Measurements from ENCODE around the gene NEDD9.

Gene NEDD9

DNA sequence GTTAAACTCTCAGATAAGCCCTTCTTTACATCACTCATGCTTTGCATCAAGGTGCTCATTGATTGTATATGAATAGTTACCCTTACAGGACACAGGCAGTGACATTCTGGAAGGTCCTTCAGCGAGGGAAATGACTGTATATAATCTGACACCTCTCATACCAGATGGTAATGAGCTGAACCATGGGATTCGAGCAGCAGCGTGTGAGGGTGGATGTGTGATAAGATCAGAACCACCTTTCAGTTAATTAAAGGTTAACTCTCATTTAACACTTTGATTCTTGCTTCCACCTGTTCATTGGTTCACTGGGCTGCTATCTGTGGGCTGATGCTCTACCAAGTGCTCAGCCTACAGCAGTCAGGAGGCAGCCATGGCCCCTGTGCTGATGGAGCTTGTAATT, 24.2 kb downstream of the NEDD9 start:
- TF ChIP-seq OSR1 (CRISPR knock-in tag; IDR thresholded peaks at IDR 0.05) (no peak), ZFP3 (CRISPR knock-in tag; IDR thresholded peaks at IDR 0.05) (peak; percentile 29; the same call in 1 of the 2 replicates)
- no peak for ATAC-seq

DNA sequence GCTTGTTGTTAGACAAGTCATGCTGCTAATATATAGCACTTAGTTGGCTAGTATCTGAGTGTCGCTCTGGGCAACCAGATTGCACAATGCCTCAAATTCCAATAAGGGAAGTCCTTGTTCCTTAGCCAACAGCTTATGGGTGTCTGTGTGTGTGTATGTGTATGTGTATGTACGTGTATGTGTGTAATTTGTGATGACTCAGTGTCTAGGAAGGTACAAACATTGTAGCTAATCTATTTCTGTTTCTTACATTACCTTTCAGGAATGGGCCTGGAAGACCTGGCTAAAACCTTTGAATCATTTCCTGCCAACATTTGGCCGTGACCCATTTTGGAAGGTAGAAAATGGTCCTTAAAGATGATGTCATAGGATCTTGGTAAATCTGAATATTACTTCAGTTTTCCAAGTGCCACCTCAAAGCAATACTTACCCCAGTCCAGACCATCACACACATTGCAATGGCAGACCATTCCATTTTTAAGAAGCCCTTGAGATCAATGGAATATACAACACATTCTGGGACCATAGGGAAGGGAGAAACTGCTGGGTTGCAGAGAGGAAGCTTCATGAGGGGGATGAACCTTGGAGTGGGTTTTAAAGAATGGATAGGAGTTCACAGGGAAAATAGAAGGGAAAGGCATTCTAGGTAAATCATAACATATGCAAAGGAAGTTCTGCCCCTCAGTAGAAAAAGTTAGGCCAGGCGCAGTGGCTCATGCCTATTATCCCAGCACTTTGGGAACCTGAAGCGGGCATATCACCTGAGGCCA, 25.1 kb downstream of the NEDD9 start:
- ATAC-seq, result peak; percentile 82
- peak; percentile 94 for TF ChIP-seq ISL1 (CRISPR knock-in tag; IDR thresholded peaks at IDR 0.05)
- 0 out of 2 replicates have a peak, but pooled peaks have one; percentile 66 for TF ChIP-seq TOX (CRISPR knock-in tag; IDR thresholded peaks at IDR 0.05; ENCODE audit: borderline replicate concordance)
- TF ChIP-seq SNAI2 (CRISPR knock-in tag; IDR thresholded peaks at IDR 0.05), result no peak
- TF ChIP-seq, protein P1, sequence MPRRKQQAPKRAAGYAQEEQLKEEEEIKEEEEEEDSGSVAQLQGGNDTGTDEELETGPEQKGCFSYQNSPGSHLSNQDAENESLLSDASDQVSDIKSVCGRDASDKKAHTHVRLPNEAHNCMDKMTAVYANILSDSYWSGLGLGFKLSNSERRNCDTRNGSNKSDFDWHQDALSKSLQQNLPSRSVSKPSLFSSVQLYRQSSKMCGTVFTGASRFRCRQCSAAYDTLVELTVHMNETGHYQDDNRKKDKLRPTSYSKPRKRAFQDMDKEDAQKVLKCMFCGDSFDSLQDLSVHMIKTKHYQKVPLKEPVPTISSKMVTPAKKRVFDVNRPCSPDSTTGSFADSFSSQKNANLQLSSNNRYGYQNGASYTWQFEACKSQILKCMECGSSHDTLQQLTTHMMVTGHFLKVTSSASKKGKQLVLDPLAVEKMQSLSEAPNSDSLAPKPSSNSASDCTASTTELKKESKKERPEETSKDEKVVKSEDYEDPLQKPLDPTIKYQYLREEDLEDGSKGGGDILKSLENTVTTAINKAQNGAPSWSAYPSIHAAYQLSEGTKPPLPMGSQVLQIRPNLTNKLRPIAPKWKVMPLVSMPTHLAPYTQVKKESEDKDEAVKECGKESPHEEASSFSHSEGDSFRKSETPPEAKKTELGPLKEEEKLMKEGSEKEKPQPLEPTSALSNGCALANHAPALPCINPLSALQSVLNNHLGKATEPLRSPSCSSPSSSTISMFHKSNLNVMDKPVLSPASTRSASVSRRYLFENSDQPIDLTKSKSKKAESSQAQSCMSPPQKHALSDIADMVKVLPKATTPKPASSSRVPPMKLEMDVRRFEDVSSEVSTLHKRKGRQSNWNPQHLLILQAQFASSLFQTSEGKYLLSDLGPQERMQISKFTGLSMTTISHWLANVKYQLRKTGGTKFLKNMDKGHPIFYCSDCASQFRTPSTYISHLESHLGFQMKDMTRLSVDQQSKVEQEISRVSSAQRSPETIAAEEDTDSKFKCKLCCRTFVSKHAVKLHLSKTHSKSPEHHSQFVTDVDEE (CRISPR knock-in tag; IDR thresholded peaks at IDR 0.05), result no peak
- TF ChIP-seq ZFP3 (CRISPR knock-in tag; IDR thresholded peaks at IDR 0.05), result peak; percentile 99
- TF ChIP-seq, protein P2, sequence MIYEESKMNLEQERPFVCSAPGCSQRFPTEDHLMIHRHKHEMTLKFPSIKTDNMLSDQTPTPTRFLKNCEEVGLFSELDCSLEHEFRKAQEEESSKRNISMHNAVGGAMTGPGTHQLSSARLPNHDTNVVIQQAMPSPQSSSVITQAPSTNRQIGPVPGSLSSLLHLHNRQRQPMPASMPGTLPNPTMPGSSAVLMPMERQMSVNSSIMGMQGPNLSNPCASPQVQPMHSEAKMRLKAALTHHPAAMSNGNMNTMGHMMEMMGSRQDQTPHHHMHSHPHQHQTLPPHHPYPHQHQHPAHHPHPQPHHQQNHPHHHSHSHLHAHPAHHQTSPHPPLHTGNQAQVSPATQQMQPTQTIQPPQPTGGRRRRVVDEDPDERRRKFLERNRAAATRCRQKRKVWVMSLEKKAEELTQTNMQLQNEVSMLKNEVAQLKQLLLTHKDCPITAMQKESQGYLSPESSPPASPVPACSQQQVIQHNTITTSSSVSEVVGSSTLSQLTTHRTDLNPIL (CRISPR knock-in tag; IDR thresholded peaks at IDR 0.05; ENCODE audit: low read depth), result peak; percentile 90

DNA sequence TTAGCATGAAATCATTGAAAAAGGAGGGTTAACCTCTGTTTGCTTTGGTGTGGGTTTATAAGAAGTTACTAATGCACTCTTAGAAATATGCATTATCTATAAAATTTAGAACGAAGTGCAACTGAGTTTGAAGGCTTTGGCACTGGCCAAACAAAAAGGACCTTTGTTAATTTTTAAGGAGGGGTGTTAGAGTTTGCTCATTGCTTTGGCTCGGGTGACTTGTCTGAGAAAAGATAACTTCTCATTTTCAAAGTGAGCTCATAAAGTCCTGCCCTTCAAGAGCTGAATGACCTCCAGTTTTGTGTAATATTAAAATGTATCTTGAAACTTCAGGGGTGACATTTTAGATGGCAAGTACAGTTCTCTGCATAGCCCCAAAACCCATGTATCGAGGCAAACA, 25.9 kb downstream of the NEDD9 start:
- TF ChIP-seq TCF4 (CRISPR knock-in tag; IDR thresholded peaks at IDR 0.05; ENCODE audit: borderline replicate concordance), result no peak
- no peak for TF ChIP-seq ARNTL (CRISPR knock-in tag; IDR thresholded peaks at IDR 0.05; ENCODE audit: borderline replicate concordance, low read depth)
- no peak for TF ChIP-seq ZNF70 (CRISPR knock-in tag; IDR thresholded peaks at IDR 0.05)
- TF ChIP-seq, protein P3, sequence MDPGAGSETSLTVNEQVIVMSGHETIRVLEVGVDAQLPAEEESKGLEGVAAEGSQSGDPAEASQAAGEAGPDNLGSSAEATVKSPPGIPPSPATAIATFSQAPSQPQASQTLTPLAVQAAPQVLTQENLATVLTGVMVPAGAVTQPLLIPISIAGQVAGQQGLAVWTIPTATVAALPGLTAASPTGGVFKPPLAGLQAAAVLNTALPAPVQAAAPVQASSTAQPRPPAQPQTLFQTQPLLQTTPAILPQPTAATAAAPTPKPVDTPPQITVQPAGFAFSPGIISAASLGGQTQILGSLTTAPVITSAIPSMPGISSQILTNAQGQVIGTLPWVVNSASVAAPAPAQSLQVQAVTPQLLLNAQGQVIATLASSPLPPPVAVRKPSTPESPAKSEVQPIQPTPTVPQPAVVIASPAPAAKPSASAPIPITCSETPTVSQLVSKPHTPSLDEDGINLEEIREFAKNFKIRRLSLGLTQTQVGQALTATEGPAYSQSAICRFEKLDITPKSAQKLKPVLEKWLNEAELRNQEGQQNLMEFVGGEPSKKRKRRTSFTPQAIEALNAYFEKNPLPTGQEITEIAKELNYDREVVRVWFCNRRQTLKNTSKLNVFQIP (CRISPR knock-in tag; IDR thresholded peaks at IDR 0.05; ENCODE audit: borderline replicate concordance, low read depth), result no peak
- no peak for TF ChIP-seq ZC3H10 (CRISPR knock-in tag; IDR thresholded peaks at IDR 0.05)
- TF ChIP-seq ZFP30 (CRISPR knock-in tag; IDR thresholded peaks at IDR 0.05), result no peak
- TF ChIP-seq, protein P1 (CRISPR knock-in tag; IDR thresholded peaks at IDR 0.05), result no peak
- no peak for ATAC-seq

DNA sequence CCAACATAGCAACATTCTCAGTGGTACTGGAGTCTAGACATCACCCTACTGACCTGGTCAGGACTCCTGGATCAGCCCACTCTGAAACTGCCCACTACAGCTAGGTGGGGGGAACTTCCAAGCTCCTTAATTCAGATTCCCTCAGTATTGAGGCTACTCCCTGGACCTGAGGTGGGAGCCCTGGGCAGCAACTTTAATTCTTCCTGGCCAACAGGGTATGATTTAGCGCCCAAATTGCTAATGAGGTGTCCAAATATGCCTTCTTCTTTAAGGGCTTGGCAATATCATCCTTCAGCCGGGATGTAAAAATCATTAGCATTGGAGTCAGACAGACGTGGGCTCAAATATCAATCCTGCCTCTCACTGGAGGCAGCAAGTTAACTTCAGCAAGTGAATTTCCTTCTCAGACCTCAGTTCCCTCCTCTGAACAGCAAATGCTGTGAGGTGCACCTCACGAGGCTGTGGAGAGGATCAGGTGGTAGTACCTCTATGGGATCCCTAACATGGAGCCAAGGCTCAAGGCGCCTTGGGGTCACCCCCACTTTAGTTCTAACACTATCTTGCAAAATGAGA, 27.6 kb downstream of the NEDD9 start:
- TF ChIP-seq ZFP30 (CRISPR knock-in tag; IDR thresholded peaks at IDR 0.05), result no peak
- no peak for TF ChIP-seq ARNTL (CRISPR knock-in tag; IDR thresholded peaks at IDR 0.05; ENCODE audit: borderline replicate concordance, low read depth)
- no peak for TF ChIP-seq BACH2 (CRISPR knock-in tag; IDR thresholded peaks at IDR 0.05; ENCODE audit: borderline replicate concordance)
- no peak for ATAC-seq

DNA sequence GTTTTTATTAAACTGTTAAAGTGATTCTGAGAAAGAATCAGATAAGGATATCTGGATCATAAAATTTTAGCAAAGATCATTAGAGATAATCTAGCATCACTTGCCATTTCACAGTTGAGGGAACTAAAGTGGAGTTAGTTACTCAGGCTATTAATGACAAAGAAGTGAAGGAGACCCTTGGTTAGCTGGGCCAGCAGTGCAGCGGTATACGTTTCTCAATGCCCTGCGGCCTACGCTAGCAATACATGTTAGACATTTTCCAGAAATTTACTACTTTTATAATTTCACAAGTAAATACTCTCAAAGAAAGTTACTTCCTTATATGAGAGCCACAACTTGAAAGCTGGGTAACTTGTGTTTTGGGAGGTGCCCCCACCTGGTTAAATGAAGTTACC, 28.5 kb downstream of the NEDD9 start:
- TF ChIP-seq BACH2 (CRISPR knock-in tag; IDR thresholded peaks at IDR 0.05; ENCODE audit: borderline replicate concordance) (no peak), ZC3H10 (CRISPR knock-in tag; IDR thresholded peaks at IDR 0.05) (no peak)
- ATAC-seq, result no peak

All from SK-N-SH treated with all-trans-retinoic acid at 6 μM for 48 hours (cell line).